ENCODE data around the gene TANC1. TPM values are rescaled to one million over a fixed set of nuclear protein-coding genes. Genes with fewer than 3 reads are reported as not detected.

Gene TANC1
- polyA plus RNA-seq, 2 of the 4 experiments (the other 2 are of a cell fraction) = 9.2 to 21.2 TPM

DNA sequence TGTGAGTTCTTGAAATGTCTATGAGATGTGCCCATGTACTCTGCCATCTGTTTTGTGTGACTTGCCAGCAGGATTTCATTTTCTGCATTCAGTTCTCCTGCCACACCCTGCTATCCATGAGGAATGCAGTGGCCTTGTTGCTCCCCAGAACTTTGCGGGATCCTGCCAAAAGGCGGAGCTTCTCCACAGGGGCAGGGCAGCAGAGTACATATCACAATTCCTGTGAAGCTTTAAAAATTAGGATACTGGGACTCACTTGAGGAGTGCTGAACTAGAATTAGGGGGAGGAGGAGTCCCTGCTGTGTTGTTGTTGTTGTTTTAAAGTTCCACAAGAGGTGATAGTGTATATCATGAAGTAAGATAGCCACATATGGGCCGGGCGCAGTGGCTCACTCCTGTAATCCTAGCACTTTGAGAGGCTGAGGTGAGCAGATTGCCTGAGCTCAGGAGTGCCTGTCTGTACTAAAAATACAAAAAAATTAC is 76.4 kb downstream of the TANC1 start:
- H3K27ac ChIP-seq = no peak overlapping the region
- POLR2A ChIA-PET = no interaction called here

DNA sequence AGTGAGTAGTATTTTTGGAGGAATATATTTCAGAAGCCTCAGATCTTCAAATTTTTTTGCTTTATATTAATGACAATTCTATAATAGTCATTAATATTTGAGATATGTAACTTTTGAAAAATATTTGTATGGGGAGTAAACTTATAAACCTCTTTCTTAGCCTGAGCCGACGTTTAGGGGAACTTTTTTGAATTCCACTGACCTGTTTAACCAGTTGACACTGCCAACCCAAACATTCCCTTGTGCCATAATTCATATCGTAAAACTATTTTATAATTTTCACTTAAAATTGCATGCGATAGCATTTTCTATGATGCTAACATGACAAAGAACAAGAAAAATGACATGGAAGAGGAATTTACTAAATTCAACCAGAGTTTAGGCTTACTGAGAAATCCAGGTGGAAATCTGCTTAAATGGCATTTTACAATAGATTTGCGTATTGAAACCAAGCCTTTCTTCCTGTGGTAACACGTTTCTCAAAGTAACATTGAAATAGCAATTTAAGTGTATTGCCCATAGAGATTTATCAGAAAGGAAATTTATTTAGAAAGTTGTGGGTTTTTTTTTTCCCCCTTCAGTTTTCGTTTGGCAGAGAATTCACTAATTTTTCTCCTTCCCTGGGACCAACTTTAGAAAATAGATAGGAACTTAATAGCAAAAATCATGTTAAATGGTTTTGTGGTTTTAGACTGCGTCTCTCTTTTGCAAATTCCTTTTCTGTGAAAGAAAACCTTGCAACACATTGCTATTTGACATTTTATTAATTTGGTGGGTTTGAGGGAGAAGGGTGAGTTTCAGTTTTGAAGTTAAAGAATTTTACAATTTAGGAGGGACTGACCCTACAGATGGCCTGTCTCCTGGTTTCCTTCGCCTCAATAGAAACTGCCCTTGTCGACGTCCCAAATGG is 77.4 kb downstream of the TANC1 start:
- 89% methylated on average over 11 of the region's 11 CpGs for WGBS (ENCODE audit: missing lambda C conversion rate)
- Histone ChIP-seq H3K4me1 (peaks cover 12% of the 10 kb centered on the region; the same call in 2 of the 3 replicates), H3K4me2 (no peak overlapping the region), H3K4me3 (no peak overlapping the region), H3K9me3 (no peaks in the 10 kb centered on the region), H3K27ac (no peak overlapping the region)
- FAIRE-seq = no peak
- no peak for DNase-seq (ENCODE audit: low read depth in 1 of 2, low spot score in 1 of 2)
- no peak for ATAC-seq
- ChIA-PET POLR2A (no interaction called here), CTCF (no interaction called here)
- no peak for TF ChIP-seq FOSB (CRISPR knock-in tag; IDR thresholded peaks at IDR 0.05)
- TF ChIP-seq CHD4 (IDR thresholded peaks at IDR 0.05; ENCODE audit: borderline replicate concordance) = no peak
- TF ChIP-seq, protein P1, sequence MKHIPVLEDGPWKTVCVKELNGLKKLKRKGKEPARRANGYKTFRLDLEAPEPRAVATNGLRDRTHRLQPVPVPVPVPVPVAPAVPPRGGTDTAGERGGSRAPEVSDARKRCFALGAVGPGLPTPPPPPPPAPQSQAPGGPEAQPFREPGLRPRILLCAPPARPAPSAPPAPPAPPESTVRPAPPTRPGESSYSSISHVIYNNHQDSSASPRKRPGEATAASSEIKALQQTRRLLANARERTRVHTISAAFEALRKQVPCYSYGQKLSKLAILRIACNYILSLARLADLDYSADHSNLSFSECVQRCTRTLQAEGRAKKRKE (CRISPR knock-in tag; IDR thresholded peaks at IDR 0.05; ENCODE audit: low read depth) = no peak
- TF ChIP-seq MAZ (IDR thresholded peaks at IDR 0.05; ENCODE audit: borderline replicate concordance, low read depth, low read length) = no peak
- peak; percentile 59 for TF ChIP-seq MAFK (IDR thresholded peaks at IDR 0.05; ENCODE audit: partially characterized antibody)
- no peak for TF ChIP-seq RAD21 (conservative IDR thresholded peaks at IDR 0.05 in 1 of 2, IDR thresholded peaks at IDR 0.05 in 1 of 2)
- TF ChIP-seq HOXB13 (CRISPR knock-in tag; IDR thresholded peaks at IDR 0.05; ENCODE audit: low read depth) = no peak

More for the DNA sequence above, 76.4 kb downstream of the TANC1 start:
- H3K9me3 ChIP-seq = no peaks in the 10 kb centered on the region
- H3K4me3 ChIP-seq = no peak overlapping the region
- CTCF ChIA-PET = interaction anchor here (1.0 kb wide), 1 partner anchor 74 kb away, joined by 5 read pairs; no protein-coding TSS in a partner anchor
- H3K4me1 ChIP-seq = peaks cover 12% of the 10 kb centered on the region; the same call in 2 of the 3 replicates
- 0 out of 3 replicates have a peak overlapping the region, but pooled peaks have one; percentile 24 for H3K4me2 ChIP-seq
- TF ChIP-seq JUN (IDR thresholded peaks at IDR 0.05) = no peak
- TF ChIP-seq, protein P2, sequence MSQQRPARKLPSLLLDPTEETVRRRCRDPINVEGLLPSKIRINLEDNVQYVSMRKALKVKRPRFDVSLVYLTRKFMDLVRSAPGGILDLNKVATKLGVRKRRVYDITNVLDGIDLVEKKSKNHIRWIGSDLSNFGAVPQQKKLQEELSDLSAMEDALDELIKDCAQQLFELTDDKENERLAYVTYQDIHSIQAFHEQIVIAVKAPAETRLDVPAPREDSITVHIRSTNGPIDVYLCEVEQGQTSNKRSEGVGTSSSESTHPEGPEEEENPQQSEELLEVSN (IDR thresholded peaks at IDR 0.05; ENCODE audit: borderline replicate concordance, low read depth) = no peak
- TF ChIP-seq NPAS2 (CRISPR knock-in tag; IDR thresholded peaks at IDR 0.05; ENCODE audit: borderline replicate concordance) = no peak
- TF ChIP-seq, protein P3, sequence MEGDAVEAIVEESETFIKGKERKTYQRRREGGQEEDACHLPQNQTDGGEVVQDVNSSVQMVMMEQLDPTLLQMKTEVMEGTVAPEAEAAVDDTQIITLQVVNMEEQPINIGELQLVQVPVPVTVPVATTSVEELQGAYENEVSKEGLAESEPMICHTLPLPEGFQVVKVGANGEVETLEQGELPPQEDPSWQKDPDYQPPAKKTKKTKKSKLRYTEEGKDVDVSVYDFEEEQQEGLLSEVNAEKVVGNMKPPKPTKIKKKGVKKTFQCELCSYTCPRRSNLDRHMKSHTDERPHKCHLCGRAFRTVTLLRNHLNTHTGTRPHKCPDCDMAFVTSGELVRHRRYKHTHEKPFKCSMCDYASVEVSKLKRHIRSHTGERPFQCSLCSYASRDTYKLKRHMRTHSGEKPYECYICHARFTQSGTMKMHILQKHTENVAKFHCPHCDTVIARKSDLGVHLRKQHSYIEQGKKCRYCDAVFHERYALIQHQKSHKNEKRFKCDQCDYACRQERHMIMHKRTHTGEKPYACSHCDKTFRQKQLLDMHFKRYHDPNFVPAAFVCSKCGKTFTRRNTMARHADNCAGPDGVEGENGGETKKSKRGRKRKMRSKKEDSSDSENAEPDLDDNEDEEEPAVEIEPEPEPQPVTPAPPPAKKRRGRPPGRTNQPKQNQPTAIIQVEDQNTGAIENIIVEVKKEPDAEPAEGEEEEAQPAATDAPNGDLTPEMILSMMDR (IDR thresholded peaks at IDR 0.05) = no peak
- no peak for TF ChIP-seq RFX5 (IDR thresholded peaks at IDR 0.05)
- no peak for TF ChIP-seq RCOR1 (IDR thresholded peaks at IDR 0.05; ENCODE audit: low read depth, low read length)
- no peak for TF ChIP-seq NR3C1 (IDR thresholded peaks at IDR 0.05)
- TF ChIP-seq NFE2L2 (conservative IDR thresholded peaks at IDR 0.05; ENCODE audit: low read length) = no peak
- no peak for TF ChIP-seq ZFP36 (IDR thresholded peaks at IDR 0.05; ENCODE audit: borderline replicate concordance, partially characterized antibody)
- no peak for TF ChIP-seq FOXS1 (CRISPR knock-in tag; IDR thresholded peaks at IDR 0.05)
- no peak for TF ChIP-seq HDAC2 (IDR thresholded peaks at IDR 0.05)
- no peak for TF ChIP-seq BHLHE40 (IDR thresholded peaks at IDR 0.05; ENCODE audit: low read depth, low read length)
- TF ChIP-seq MYC (IDR thresholded peaks at IDR 0.05; ENCODE audit: borderline replicate concordance, low read length) = no peak
- TF ChIP-seq FOSB (CRISPR knock-in tag; IDR thresholded peaks at IDR 0.05) = no peak
- TF ChIP-seq TFCP2L1 (CRISPR knock-in tag; IDR thresholded peaks at IDR 0.05) = no peak
- WGBS (ENCODE audit: missing lambda C conversion rate) = 76% methylated on average over 4 of the region's 4 CpGs
- peak in 1 of 2 experiments; percentile 43; a peak in 4 of 6 replicates for ATAC-seq
- DNase-seq (ENCODE audit: low read depth in 1 of 2, low spot score in 1 of 2) = no peak
- FAIRE-seq = no peak

Measured in A549 (cell line).